ENCODE data around the gene ERCC8.
"Not testable (repeated sequence)": the region's sequence is repeated elsewhere in the genome, so short reads cannot be mapped to it uniquely, and the experiment has no call there.

Gene ERCC8

DNA sequence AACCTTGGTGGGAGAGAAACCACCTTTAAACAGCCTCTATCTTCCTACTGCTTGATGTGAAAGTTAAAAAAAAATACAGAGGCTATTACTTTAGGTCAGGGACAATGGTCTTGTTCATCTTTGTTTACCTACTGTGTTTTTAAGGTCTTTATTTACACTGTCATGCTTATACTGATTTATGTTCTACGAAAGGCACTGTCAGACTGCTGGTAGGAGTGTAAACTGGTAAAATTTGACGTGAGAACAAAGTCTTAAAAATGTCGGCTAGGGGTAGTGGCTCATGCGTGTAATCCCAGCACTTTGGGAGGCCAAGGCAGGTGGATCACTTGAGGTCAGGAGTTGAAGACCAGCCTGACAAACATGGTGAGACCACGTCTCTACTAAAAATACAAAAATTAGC, 58.7 kb downstream of the ERCC8 start:
- Mint-ChIP-seq H3K36me3 (ENCODE audit: low read depth) (peaks cover 2% of the 10 kb centered on the region), H3K27ac (no peak overlapping the region), H3K9me3 (no peaks in the 10 kb centered on the region), H3K27me3 (ENCODE audit: low read depth) (no peaks in the 10 kb centered on the region), H3K4me1 (ENCODE audit: low read depth) (no peaks in the 10 kb centered on the region), H3K4me3 (no peak overlapping the region)

DNA sequence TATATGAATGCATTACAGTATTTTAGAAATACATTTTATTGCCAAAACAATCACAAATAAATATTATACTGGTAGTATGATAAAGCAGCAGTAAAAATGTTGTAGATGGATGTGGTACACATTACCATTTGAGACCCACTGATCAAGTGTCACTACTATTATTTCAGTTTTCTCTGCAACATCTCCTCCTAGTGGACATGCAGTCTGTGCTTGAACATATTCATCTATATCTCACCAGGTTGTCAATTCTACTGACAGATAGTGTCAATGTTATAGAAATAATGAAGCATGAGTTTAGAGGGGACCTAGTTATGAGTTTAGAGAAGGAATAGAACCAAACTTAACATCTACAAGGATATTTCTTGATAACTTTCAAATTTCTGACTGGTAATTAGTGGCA, 61.6 kb downstream of the ERCC8 start:
- Mint-ChIP-seq H3K9me3 (peaks cover 15% of the 10 kb centered on the region), H3K4me3 (no peak overlapping the region), H3K4me1 (ENCODE audit: low read depth) (no peaks in the 10 kb centered on the region), H3K27ac (no peak overlapping the region), H3K27me3 (ENCODE audit: low read depth) (no peaks in the 10 kb centered on the region), H3K36me3 (ENCODE audit: low read depth) (no peaks in the 10 kb centered on the region)

DNA sequence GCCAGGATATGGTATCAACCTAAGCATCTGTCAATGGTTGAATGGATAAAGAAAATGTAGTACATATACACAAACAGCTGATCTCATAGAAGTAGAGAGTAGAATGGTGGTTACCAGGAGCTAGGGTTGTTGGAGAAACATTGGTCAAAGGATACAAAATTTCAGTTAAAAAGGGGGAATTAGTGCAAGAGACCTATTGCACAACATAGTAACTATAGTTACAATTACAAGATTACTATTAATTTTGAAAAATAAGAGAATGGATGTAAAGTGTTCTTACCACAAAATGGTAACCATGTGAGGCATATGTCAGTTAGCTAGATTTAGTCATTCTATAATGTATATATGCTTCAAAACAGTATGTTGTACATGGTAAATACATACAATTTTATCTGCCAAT, 72.0 kb downstream of the ERCC8 start:
- Mint-ChIP-seq H3K9me3 (peaks cover 16% of the 10 kb centered on the region), H3K36me3 (ENCODE audit: low read depth) (peaks cover 2% of the 10 kb centered on the region), H3K27ac (no peak overlapping the region), H3K27me3 (ENCODE audit: low read depth) (no peaks in the 10 kb centered on the region), H3K4me3 (no peak overlapping the region), H3K4me1 (ENCODE audit: low read depth) (no peaks in the 10 kb centered on the region)

DNA sequence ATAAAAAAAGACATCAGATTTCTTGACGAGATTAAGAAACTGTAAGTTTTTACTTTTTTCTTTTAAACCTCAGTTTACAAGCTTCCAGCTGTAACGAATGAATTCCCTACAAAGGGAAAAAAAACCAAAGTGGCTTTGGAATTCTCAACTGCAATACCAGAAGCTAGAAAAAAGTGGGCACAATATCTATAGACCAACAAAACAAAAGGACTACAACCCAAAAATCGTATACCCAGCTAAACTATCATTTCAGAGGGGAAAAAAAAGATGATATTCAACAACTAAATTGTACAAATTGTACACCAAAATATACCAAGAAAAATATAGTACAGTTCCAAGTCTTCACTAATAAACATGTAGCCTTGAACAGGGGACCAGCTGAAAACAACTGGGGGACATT, 74.0 kb downstream of the ERCC8 start:
- Mint-ChIP-seq H3K27ac (no peak overlapping the region), H3K9me3 (peaks cover 16% of the 10 kb centered on the region), H3K4me3 (no peak overlapping the region), H3K27me3 (ENCODE audit: low read depth) (no peaks in the 10 kb centered on the region), H3K36me3 (ENCODE audit: low read depth) (peaks cover 2% of the 10 kb centered on the region), H3K4me1 (ENCODE audit: low read depth) (no peaks in the 10 kb centered on the region)

DNA sequence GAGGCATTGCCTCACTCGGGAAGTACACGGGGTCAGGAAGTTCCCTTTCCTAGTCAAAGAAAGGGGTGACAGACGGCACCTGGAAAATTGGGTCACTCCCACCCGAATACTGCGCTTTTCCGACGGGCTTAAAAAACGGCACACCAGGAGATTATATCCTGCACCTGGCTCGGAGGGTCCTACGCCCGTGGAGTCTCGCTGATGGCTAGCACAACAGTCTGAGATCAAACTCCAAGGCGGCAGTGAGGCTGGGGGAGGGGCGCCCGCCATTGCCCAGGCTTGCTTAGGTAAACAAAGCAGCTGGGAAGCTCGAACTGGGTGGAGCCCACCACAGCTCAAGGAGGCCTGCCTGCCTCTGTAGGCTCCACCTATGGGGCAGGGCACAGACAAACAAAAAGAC, 84.3 kb downstream of the ERCC8 start:
- not testable (repeated sequence) for H3K4me1 Mint-ChIP-seq (ENCODE audit: low read depth); H3K27me3 Mint-ChIP-seq (ENCODE audit: low read depth); H3K36me3 Mint-ChIP-seq (ENCODE audit: low read depth); H3K4me3 Mint-ChIP-seq; H3K27ac Mint-ChIP-seq; H3K9me3 Mint-ChIP-seq

DNA sequence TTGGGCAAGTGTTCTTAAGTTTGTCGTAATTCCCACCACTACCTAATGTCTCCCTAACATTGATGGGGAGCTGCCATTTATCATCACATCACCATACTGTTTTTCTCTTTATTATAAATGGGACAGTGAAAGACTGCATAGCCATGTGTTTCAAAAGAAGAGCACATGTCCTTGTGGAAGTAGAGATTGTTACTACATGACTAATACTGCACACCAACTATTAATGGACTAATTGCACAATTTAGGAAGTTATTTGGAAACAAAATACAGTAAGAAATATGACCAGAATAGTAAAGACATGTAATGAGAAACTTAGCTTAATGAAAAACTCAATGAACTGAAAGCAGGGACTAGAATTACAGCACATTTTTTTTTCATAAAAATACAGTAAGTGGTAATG, 88.8 kb downstream of the ERCC8 start:
- Mint-ChIP-seq H3K4me1 (ENCODE audit: low read depth) (no peaks in the 10 kb centered on the region), H3K9me3 (peaks cover 2% of the 10 kb centered on the region), H3K36me3 (ENCODE audit: low read depth) (no peaks in the 10 kb centered on the region)

DNA sequence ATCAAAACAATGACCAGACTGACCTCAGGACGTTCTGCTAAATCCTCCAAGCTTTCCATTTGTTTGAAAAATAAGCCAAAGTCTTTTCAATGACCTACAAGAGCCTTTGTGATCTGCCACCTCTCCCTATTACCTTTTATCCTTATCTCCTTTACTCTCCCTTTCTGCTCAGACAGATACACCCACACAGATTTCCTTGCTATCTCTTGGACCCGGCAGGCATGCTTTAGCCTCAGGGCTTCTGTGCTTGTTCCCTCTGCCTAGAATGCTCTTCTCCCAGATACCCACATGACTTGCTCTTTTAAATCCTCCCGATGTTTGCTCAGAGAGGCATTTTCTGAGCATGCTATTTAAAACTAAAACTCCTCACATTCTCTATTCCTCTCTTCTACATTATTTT, 91.9 kb downstream of the ERCC8 start:
- H3K36me3 Mint-ChIP-seq (ENCODE audit: low read depth): no peaks in the 10 kb centered on the region
- peaks cover 2% of the 10 kb centered on the region for H3K27me3 Mint-ChIP-seq (ENCODE audit: low read depth)
- H3K9me3 Mint-ChIP-seq: no peaks in the 10 kb centered on the region
- H3K4me3 Mint-ChIP-seq: no peak overlapping the region
- H3K4me1 Mint-ChIP-seq (ENCODE audit: low read depth): no peaks in the 10 kb centered on the region
- no peak overlapping the region for H3K27ac Mint-ChIP-seq

More for the DNA sequence above, 88.8 kb downstream of the ERCC8 start:
- Mint-ChIP-seq H3K27ac (no peak overlapping the region), H3K27me3 (ENCODE audit: low read depth) (no peaks in the 10 kb centered on the region), H3K4me3 (no peak overlapping the region)

DNA sequence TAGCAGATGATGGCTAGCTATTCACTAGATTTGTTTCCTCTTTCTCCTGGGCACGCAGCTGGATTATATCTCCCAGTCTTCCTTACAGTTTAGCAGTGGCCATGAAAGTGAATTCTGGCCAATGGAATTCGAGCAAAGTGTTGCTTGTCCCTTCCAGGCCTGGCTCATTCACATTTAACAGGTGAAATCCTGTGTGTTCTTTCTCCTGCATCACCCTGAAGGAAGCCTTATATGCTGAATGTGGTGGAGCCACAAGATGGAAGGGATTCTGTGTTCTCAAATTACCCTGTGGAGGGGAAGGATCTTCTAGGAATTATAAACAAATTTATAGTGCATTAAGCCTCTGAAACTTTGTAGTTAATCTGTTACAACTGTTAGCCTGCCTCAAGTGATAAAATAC, 92.6 kb downstream of the ERCC8 start:
- Mint-ChIP-seq H3K27me3 (ENCODE audit: low read depth) (peaks cover 4% of the 10 kb centered on the region), H3K27ac (no peak overlapping the region), H3K9me3 (no peaks in the 10 kb centered on the region), H3K36me3 (ENCODE audit: low read depth) (no peaks in the 10 kb centered on the region), H3K4me3 (no peak overlapping the region), H3K4me1 (ENCODE audit: low read depth) (no peaks in the 10 kb centered on the region)

DNA sequence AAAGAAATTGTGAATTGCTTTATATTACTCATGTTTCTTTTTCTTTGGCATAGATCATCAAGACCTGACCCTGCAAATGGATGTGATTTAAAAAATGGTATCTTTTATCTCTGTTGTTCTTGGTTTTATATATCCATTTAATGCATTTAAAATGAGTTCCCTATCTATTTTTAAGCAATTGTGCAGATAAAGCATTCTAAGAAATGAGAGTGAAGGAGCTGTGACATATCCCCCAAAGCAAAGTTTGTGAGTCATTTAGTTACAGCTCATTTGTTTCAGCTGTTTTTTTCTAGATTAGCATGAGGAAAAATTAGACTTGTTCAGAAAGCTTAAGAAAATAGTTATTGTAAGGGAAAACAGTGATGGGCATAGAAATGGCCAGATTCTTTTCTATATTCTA, 93.2 kb downstream of the ERCC8 start:
- Mint-ChIP-seq H3K27ac (no peak overlapping the region), H3K27me3 (ENCODE audit: low read depth) (peaks cover 8% of the 10 kb centered on the region), H3K9me3 (no peaks in the 10 kb centered on the region), H3K4me1 (ENCODE audit: low read depth) (no peaks in the 10 kb centered on the region), H3K36me3 (ENCODE audit: low read depth) (no peaks in the 10 kb centered on the region), H3K4me3 (no peak overlapping the region)

DNA sequence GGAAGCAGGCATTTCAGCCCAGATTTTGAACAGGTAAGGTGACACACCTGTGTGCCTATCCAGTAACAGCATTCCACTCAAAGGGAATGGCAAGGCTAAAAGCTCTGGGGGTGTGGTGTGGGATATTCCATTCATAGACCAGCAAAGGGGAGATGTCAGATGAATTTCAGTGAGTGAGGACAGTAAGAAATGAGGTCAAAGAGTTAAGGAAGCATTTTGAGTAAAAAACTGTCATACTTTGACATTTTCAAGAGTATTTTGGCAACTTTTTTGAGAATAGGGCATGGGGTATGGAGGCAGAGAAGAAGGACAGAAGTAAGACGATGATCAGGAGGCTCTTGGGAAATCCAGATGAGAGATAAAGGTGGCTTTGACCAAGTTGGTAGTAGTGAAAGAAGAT, 98.6 kb downstream of the ERCC8 start:
- H3K4me3 Mint-ChIP-seq: no peak overlapping the region
- no peak overlapping the region for H3K27ac Mint-ChIP-seq
- H3K4me1 Mint-ChIP-seq (ENCODE audit: low read depth): peaks cover 10% of the 10 kb centered on the region
- peaks cover 52% of the 10 kb centered on the region for H3K27me3 Mint-ChIP-seq (ENCODE audit: low read depth)
- peaks cover 4% of the 10 kb centered on the region for H3K36me3 Mint-ChIP-seq (ENCODE audit: low read depth)
- H3K9me3 Mint-ChIP-seq: no peaks in the 10 kb centered on the region

DNA sequence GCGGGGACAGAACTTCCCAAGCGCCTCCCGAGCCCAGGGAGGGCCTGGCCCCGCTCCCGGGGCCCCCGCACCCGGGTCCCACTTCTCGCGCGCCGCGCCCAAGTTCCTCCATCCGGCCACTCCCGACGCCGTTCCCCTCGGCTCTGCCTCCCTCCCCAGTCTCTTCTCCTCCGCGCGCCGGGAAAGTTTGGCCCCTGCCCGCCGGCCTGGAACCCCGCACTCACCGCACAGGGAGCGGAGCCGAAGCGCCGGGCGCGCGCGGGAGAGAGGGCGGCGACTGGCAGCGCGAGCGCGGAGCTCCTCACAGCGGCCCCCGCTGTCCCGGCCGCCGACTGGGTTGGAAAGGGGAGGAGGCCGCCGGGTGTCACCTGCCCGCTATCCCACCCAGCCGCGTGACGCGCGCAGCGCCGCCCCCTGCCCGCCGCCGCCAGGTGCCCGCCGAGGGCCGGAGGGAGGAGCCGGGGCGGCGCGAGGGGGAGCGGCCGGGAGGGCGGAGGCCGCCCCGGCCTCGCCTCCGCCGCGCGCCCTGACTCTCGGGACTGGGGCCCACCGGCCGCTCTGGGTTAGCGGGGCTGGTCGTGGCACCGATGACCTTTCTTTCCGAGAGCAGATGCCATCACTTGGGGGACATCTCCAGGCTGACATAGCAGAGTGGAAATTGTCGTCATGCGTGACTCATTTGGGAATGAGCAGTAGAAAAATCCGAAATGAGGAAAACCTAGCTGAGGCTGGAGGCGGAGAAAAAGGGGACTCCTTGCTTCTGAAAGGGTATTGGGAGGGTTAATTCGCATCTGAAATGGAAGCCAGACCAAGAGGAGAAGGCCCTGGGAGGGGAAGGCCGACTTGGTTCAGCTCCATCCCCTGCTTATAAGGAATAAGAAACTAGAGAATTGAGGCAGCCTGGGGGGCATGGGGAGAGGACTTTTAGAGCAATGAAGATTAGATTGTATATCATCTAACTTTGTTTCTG, 100.6 kb downstream of the ERCC8 start, which contains the start of gene ELOVL7:
Gene ELOVL7, minus strand, starts transcription at position 334 of the 970 bp plus-strand sequence. CDS start 56,872 bp downstream, outside the sequence.
- Mint-ChIP-seq H3K9me3 (no peaks in the 10 kb centered on the region), H3K36me3 (ENCODE audit: low read depth) (peaks cover 4% of the 10 kb centered on the region), H3K27me3 (ENCODE audit: low read depth) (peaks cover 63% of the 10 kb centered on the region), H3K27ac (no peak within 1 kb of the TSS), H3K4me1 (ENCODE audit: low read depth) (peaks cover 10% of the 10 kb centered on the region), H3K4me3 (peak within 1 kb of the TSS; percentile 85)

DNA sequence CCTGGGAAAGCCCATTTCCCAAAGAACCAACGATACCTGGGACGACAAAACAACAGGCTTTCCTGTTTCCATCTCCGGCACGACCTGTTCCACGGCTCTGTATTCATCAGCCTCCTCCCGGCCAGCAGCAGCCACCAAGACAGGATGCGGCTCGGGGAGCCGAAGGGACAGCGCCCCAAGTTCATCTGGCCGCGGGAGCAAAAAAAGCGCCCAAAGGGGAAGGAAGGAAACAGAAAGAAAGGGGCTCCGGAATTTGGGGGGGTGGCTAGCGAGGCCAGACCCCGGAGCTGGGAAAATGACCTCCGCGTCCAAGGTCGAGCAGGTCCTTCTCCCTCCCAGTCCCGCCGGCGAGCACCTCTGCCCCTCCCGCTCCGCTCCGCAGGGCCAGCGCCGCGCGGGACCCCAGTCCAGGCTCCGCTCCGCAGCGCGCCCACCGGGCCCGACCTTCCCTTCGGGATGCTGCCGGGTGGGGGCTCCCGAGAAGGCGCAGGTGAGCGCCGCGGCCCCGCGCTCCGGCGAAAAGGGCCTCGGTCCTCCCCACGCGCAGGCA, 101.4 kb downstream of the ERCC8 start:
- peaks cover 10% of the 10 kb centered on the region for H3K4me1 Mint-ChIP-seq (ENCODE audit: low read depth)
- H3K36me3 Mint-ChIP-seq (ENCODE audit: low read depth): peaks cover 4% of the 10 kb centered on the region
- peak overlapping the region; percentile 85 for H3K4me3 Mint-ChIP-seq
- H3K27ac Mint-ChIP-seq: no peak overlapping the region
- H3K9me3 Mint-ChIP-seq: no peaks in the 10 kb centered on the region
- peaks cover 63% of the 10 kb centered on the region for H3K27me3 Mint-ChIP-seq (ENCODE audit: low read depth)

DNA sequence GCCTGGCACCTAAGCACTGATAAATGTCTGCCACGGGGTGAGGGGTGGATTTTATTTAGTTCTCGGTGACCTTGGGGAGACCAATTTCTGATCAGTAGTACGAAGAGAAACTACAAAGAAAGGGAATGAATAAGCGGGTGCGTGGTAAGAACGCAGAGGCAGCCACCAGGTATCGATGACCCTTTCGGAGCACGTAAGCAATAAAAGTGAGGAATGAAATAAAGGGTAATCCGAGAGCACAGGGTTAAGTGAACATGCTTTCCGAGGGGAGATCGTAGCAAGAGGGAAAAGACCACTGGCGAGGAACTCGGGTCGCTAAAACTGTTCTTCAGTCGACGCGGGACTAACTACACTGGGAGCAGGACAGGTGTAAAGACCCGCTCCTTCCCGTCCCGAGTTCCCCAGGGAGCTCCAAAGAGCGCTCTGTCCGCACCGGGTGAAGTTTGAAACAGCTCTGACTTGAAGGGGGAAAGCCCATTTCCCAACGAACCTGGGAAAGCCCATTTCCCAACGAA, 101.9 kb downstream of the ERCC8 start:
- H3K9me3 Mint-ChIP-seq: no peaks in the 10 kb centered on the region
- H3K4me3 Mint-ChIP-seq: peak overlapping the region; percentile 85
- peaks cover 61% of the 10 kb centered on the region for H3K27me3 Mint-ChIP-seq (ENCODE audit: low read depth)
- peaks cover 10% of the 10 kb centered on the region for H3K4me1 Mint-ChIP-seq (ENCODE audit: low read depth)
- no peak overlapping the region for H3K27ac Mint-ChIP-seq
- H3K36me3 Mint-ChIP-seq (ENCODE audit: low read depth): peaks cover 4% of the 10 kb centered on the region

DNA sequence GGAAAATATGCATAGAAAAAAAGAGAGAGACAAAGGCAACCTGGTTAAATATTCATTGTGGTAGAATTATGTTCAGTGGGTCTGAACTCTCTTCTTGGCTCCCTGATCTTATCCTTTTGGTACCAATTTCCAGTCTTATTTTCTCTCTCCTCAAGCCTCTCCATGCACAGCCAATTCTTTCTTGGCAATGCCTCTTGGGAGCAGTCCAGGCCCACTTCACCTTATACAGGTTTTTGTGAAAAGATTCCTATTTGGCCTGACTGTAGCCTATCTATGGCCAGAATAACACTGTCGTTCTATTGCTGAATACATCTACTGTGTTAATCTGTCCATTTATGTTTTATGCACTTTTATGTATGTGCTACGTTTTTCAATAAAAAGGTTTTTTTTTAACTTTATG, 103.5 kb downstream of the ERCC8 start:
- Mint-ChIP-seq H3K27me3 (ENCODE audit: low read depth) (peaks cover 53% of the 10 kb centered on the region), H3K27ac (no peak overlapping the region)

DNA sequence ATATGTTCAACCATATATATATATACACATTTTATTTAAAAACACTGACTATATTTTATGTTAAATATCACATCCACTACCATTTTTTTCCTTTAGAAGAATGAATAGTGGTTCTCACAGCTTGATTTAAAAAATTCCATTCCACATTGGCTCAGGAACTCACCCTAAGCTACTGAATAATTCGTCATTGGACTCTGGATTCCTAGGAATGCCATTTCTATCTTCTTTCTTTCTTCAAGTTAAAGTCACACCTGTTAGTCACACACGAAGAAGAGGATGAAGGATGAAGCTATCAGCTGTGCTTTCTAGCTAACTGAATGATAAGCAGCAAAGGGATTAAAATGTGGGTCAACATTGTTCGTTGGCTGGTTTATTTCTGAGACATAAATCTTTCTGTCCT, 108.7 kb downstream of the ERCC8 start:
- no peaks in the 10 kb centered on the region for H3K9me3 Mint-ChIP-seq
- no peaks in the 10 kb centered on the region for H3K4me1 Mint-ChIP-seq (ENCODE audit: low read depth)
- H3K36me3 Mint-ChIP-seq (ENCODE audit: low read depth): no peaks in the 10 kb centered on the region
- H3K4me3 Mint-ChIP-seq: no peak overlapping the region
- peaks cover 14% of the 10 kb centered on the region for H3K27me3 Mint-ChIP-seq (ENCODE audit: low read depth)
- no peak overlapping the region for H3K27ac Mint-ChIP-seq

More for the DNA sequence above, 103.5 kb downstream of the ERCC8 start:
- peaks cover 10% of the 10 kb centered on the region for H3K4me1 Mint-ChIP-seq (ENCODE audit: low read depth)
- no peaks in the 10 kb centered on the region for H3K9me3 Mint-ChIP-seq
- peaks cover 4% of the 10 kb centered on the region for H3K36me3 Mint-ChIP-seq (ENCODE audit: low read depth)
- H3K4me3 Mint-ChIP-seq: no peak overlapping the region

Measured in T-helper 1 cell treated with Interleukin-12 subunit alpha and Interleukin-12 subunit beta and Interleukin-4 antibody, amounts not matched to agents 30 μg/mL and 1 μg/mL, for 36 hours (primary cell).